Measurements from ENCODE around the gene ME3. TPM values are rescaled to one million over a fixed set of nuclear protein-coding genes. Genes with fewer than 3 reads are reported as not detected.

ME3 gene
- total RNA-seq, 1 donor from 2014 or later: 34.2 TPM

DNA sequence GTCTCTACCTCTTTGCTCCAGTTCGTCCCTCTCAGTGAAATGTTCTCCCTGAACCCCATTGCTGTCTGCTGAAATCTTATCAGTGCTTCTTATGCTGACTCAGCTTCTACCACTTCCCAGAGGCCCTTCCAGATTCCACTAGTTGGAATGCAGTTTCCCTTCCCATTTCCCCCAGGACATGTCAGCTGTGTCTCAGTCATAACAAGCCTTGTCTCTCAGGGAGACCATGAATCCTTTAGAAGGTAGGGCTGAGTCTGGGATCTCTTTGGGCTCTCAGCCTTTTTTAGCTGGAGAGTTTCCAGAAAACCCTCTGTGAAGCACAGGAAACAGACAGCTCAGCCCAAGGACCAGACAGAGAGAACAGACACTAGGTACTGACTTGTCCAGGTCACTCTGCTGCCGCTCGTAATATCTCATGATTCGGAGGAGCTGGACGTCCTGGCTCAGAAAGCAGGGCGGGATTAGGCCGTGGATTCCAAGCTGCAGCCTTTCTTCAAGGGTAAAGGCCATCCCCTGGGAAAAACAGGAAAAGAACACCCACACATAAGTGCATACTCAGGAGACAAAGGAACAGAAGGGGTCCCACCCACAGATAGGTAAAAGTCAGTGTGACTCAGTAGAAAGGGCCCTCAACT is 113.0 kb downstream of the ME3 start:
- TF ChIP-seq, protein P1, sequence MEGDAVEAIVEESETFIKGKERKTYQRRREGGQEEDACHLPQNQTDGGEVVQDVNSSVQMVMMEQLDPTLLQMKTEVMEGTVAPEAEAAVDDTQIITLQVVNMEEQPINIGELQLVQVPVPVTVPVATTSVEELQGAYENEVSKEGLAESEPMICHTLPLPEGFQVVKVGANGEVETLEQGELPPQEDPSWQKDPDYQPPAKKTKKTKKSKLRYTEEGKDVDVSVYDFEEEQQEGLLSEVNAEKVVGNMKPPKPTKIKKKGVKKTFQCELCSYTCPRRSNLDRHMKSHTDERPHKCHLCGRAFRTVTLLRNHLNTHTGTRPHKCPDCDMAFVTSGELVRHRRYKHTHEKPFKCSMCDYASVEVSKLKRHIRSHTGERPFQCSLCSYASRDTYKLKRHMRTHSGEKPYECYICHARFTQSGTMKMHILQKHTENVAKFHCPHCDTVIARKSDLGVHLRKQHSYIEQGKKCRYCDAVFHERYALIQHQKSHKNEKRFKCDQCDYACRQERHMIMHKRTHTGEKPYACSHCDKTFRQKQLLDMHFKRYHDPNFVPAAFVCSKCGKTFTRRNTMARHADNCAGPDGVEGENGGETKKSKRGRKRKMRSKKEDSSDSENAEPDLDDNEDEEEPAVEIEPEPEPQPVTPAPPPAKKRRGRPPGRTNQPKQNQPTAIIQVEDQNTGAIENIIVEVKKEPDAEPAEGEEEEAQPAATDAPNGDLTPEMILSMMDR (IDR thresholded peaks at IDR 0.05): no peak
- Histone ChIP-seq H3K27me3 (no peaks in the 10 kb centered on the region), H3K27ac (peak overlapping the region; percentile 27 to 38), H3K4me3 (no peak overlapping the region), H3K4me1 (peaks cover 0 to 2% of the 10 kb centered on the region in 2 donors), H3K9me3 (no peaks in the 10 kb centered on the region), H3K36me3 (peaks cover 0 to 7% of the 10 kb centered on the region in 2 donors)
- intact Hi-C loops (cut with DNase I): no loop called here
- no peak for DNase-seq (ENCODE audit: low spot score in 2 of 2)

DNA sequence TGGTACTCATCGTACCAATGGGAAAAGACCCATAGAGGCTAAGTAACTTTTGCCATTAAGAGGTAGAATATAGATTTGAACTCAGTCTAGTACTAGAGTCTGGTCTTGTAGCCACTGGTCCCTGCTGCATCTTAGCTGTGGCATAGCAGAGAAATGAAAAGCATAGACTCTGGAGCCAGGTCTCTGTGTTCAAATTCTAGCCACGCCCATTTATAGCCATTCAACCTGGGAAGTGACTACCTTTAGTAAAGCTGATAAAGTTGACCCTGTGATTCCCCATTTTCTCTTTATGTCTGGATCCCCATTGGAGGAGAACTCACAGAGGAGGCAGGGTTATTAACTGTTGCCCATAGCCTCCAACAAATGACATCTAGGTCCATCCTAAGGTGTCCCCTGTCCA is 113.6 kb downstream of the ME3 start:
- H3K4me1 ChIP-seq: peaks cover 0 to 2% of the 10 kb centered on the region in 2 donors
- TF ChIP-seq, protein P1 (IDR thresholded peaks at IDR 0.05): no peak
- no peaks in the 10 kb centered on the region for H3K9me3 ChIP-seq
- H3K27ac ChIP-seq: peak overlapping the region; percentile 27 to 38
- no peak overlapping the region for H3K4me3 ChIP-seq
- no peaks in the 10 kb centered on the region for H3K27me3 ChIP-seq
- DNase-seq (ENCODE audit: low spot score in 2 of 2): no peak
- peaks cover 0 to 7% of the 10 kb centered on the region in 2 donors for H3K36me3 ChIP-seq
- intact Hi-C loops (cut with DNase I): no loop called here

DNA sequence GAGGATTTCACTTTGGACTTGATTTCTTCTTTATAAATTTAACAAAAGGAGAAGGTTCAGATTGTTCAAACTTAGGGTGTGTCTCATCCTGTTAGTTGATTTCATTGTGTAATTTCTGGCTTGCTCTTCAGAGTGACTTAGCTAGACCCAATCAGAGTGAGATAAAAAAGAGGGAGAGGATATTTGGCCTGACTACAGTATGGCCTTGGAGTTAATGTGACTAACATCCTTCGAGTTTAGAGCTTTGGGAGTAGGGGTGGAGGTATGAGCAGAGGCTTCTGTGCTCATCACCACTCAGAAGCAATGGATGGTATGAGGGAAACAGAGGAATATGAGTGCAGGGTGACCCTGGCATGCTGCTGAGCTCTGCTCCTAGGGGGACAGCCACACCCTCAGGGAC is 114.2 kb downstream of the ME3 start:
- TF ChIP-seq, protein P1 (IDR thresholded peaks at IDR 0.05): no peak
- DNase-seq (ENCODE audit: low spot score in 2 of 2): no peak
- Histone ChIP-seq H3K36me3 (peaks cover 0 to 7% of the 10 kb centered on the region in 2 donors), H3K4me1 (peaks cover 0 to 2% of the 10 kb centered on the region in 2 donors), H3K4me3 (no peak overlapping the region), H3K27me3 (no peaks in the 10 kb centered on the region), H3K9me3 (no peaks in the 10 kb centered on the region), H3K27ac (peak overlapping the region in 1 of 2 donors; percentile 24)
- intact Hi-C loops (cut with DNase I): no loop called here

DNA sequence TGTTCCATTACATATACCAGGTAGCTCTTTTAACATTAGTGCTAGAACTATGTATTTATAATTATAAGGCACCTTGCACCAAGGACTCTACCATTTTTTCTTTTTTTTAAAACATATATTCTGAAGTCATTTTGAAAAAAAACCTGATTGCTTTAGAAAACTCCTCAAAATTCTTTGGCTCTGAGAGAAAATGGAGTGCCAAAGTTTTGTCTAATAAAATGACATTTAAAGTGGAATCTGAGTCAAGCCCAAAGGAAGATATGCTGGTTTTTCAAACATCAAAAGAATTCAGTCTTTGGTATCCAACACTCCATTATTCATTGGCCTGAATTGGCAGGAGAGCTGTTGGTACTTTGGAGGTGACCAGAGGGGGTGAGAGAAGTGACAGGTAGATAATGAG is 116.5 kb downstream of the ME3 start:
- DNase-seq (ENCODE audit: low spot score in 2 of 2): no peak
- Histone ChIP-seq H3K4me3 (no peak overlapping the region), H3K27me3 (no peaks in the 10 kb centered on the region), H3K36me3 (peaks cover 0 to 7% of the 10 kb centered on the region in 2 donors), H3K4me1 (peaks cover 5 to 17% of the 10 kb centered on the region in 2 donors), H3K9me3 (no peaks in the 10 kb centered on the region), H3K27ac (no peak overlapping the region)
- intact Hi-C loops (cut with DNase I): no loop called here
- TF ChIP-seq, protein P1 (IDR thresholded peaks at IDR 0.05): no peak

DNA sequence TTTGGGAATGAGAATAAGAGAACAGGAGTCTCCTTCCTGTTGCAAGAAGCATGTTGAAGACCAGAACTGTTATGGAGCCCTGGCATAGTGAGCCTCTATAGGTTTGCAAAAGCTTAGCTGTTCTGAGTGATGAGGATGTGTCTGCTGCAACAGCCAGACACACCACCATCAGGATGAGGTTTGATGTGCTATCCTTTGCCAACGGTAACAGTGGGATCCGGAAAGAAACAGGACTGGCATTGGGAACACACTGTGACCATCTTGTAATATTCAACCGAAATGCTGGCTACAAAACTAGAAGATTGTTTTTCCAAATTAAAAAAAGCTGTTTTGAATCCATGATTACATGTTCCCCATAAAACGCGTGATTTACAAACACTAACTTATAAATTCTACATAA is 117.0 kb downstream of the ME3 start:
- TF ChIP-seq, protein P1 (IDR thresholded peaks at IDR 0.05): no peak
- H3K36me3 ChIP-seq: peaks cover 0 to 7% of the 10 kb centered on the region in 2 donors
- DNase-seq (ENCODE audit: low spot score in 2 of 2): no peak
- intact Hi-C loops (cut with DNase I): no loop called here
- H3K27me3 ChIP-seq: no peaks in the 10 kb centered on the region
- no peaks in the 10 kb centered on the region for H3K9me3 ChIP-seq
- no peak overlapping the region for H3K4me3 ChIP-seq
- no peak overlapping the region for H3K27ac ChIP-seq
- peaks cover 5 to 17% of the 10 kb centered on the region in 2 donors for H3K4me1 ChIP-seq

All from ascending aorta (tissue), 2 donors.